Activated T-cell treated with anti-CD3 and anti-CD28 coated beads, Interleukin-2, amount 50 U/mL, for 24 hours (primary cell): ENCODE measurements around the gene GRIN2C.

Experiments
- DNase-seq: peaks from one replicate; pipeline ENCODE4 v3.0.0-alpha.2; 2020
- H3K27ac Mint-ChIP-seq: 2 replicates; pipeline ENCODE4 v1.8.0; 2020; ENCODE audit warnings: mild to moderate bottlenecking, mixed read lengths
- H3K27me3 Mint-ChIP-seq: 2 replicates; pipeline ENCODE4 v1.8.0; 2020; ENCODE audit warnings: mixed read lengths
- H3K36me3 Mint-ChIP-seq: 2 replicates; pipeline ENCODE4 v1.8.0; 2020; ENCODE audit warnings: low read depth, mixed read lengths
- H3K4me1 Mint-ChIP-seq: 2 replicates; pipeline ENCODE4 v1.8.0; 2020; ENCODE audit warnings: low read depth, mixed read lengths
- H3K4me3 Mint-ChIP-seq: 2 replicates; pipeline ENCODE4 v1.8.0; 2020; ENCODE audit warnings: mild to moderate bottlenecking, moderate library complexity, mixed read lengths
- H3K9me3 Mint-ChIP-seq: 2 replicates; pipeline ENCODE4 v1.8.0; 2020; ENCODE audit warnings: mixed read lengths

GRIN2C gene

DNA sequence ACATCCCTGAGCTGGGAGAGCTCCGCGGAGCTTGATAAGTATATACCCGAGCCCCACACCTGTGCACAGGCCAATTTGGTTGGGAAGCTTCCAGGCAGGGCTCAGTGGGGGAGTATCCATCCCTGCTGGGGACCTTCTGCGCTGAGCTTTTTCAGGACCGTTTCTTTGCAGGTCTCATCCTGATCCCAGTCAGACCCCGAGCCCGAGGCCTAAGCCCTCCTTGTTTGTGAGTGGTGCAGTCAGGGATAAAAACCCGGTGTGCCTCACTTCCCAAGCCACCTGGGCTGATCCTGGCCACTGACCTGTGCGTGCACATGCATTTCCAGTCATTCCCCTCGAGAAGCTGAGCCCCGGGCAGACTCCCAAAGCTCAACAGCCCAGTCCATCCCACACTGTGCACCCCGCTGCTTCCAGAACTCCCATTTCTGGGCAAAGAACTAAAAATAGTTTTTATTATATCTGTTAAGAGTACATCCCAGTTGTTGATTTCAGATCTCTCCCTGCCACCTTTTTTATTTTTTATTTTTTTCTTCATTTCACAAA, 56.2 kb downstream of the GRIN2C start:
- peaks cover 73% of the 10 kb centered on the region for H3K36me3 Mint-ChIP-seq
- H3K9me3 Mint-ChIP-seq, result no peaks in the 10 kb centered on the region
- H3K27me3 Mint-ChIP-seq, result no peaks in the 10 kb centered on the region
- DNase-seq, result no peak
- H3K4me3 Mint-ChIP-seq, result no peak overlapping the region
- no peaks in the 10 kb centered on the region for H3K4me1 Mint-ChIP-seq
- H3K27ac Mint-ChIP-seq, result no peak overlapping the region

DNA sequence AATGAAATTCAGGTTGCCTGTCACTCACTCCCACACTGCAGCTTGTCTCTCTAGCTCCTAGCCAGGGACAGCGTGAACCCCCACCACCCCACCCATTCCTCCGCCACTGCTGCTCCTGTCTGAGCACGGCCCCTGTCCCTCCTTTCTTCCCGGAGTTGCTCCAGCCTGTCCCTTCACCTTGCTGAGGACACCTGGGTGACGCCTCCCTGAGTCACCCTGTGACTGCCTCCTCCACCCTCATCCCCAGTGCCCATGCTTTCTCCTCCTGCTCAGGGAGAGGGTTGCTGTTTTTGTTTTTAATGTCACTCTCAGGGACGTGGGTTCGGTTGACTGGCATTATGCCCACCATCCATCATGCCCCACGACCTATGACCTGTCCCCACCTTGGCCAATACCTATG, 57.8 kb downstream of the GRIN2C start:
- DNase-seq, result no peak
- Mint-ChIP-seq H3K9me3 (no peaks in the 10 kb centered on the region), H3K27me3 (no peaks in the 10 kb centered on the region), H3K36me3 (peaks cover 77% of the 10 kb centered on the region), H3K4me1 (no peaks in the 10 kb centered on the region), H3K27ac (no peak overlapping the region), H3K4me3 (no peak overlapping the region)

DNA sequence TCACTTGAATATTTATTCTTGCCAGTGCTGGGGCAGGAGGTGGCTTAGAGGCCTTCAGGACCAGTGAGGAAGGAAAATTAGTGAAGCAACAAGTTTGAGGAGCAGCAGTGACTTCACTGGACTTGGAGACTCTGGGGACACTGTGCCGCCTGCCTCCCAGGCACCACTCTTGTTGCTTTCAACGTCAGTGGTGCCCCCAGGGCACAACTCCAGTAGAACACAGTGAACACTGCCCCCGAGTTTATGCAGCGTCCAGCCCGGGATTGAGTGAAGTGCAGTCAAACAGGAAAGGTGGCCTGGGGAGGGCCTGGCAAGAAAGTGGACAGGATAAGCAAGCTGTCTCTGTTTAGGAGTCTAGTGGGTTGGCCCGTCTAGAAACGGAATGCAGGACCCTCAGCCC, 59.2 kb downstream of the GRIN2C start:
- no peak overlapping the region for H3K27ac Mint-ChIP-seq
- peaks cover 85% of the 10 kb centered on the region for H3K36me3 Mint-ChIP-seq
- H3K27me3 Mint-ChIP-seq, result no peaks in the 10 kb centered on the region
- no peak for DNase-seq
- no peaks in the 10 kb centered on the region for H3K4me1 Mint-ChIP-seq
- H3K4me3 Mint-ChIP-seq, result no peak overlapping the region
- no peaks in the 10 kb centered on the region for H3K9me3 Mint-ChIP-seq

DNA sequence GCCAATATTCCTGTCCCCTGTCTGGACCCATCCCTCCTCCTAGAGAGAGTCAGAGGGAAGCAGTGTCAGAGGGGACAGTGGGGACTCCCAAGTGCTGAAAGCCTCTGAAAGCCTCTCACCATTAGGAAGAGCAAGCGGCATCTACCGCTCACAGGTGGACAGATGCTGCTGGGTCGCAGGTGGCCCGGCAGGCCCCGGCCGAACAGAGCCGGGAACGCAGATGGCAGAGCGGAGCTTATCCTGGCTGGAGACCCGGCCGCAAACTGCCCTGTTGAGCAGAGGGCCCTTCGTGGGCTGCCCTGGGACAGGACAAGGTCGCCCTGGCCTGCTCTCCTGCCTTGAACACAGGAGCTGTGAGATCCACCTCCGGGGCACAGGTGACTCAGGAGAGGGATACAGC, 60.6 kb downstream of the GRIN2C start:
- H3K27me3 Mint-ChIP-seq, result no peaks in the 10 kb centered on the region
- H3K4me3 Mint-ChIP-seq, result no peak overlapping the region
- no peaks in the 10 kb centered on the region for H3K9me3 Mint-ChIP-seq
- H3K36me3 Mint-ChIP-seq, result peaks cover 88% of the 10 kb centered on the region
- no peaks in the 10 kb centered on the region for H3K4me1 Mint-ChIP-seq
- H3K27ac Mint-ChIP-seq, result no peak overlapping the region
- DNase-seq, result no peak

DNA sequence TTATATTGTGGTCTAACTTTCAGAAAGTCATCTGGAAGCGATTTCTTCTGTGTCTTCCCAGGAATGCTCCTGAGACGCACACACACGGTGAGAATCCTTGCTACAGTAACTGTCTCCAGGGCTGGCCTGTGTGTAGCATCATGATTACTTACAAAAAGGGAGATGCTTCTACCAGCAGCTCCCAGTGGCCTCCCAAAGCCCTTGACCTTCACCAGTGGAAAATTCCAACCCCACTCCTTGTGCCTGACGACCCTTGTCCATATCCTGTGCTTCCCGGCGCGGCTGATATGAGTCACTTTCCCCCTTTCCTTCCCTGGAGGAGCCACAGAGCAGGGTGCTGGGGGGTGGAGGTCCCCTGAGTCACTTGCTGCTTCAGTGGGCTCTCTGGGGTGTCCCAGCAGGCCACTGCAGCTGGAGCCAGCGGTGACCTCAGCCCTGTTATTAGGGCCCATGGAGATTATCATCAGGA, 61.4 kb downstream of the GRIN2C start:
- Mint-ChIP-seq H3K27me3 (no peaks in the 10 kb centered on the region), H3K4me1 (no peaks in the 10 kb centered on the region), H3K4me3 (no peak overlapping the region), H3K27ac (no peak overlapping the region), H3K9me3 (no peaks in the 10 kb centered on the region), H3K36me3 (peaks cover 89% of the 10 kb centered on the region)
- no peak for DNase-seq

DNA sequence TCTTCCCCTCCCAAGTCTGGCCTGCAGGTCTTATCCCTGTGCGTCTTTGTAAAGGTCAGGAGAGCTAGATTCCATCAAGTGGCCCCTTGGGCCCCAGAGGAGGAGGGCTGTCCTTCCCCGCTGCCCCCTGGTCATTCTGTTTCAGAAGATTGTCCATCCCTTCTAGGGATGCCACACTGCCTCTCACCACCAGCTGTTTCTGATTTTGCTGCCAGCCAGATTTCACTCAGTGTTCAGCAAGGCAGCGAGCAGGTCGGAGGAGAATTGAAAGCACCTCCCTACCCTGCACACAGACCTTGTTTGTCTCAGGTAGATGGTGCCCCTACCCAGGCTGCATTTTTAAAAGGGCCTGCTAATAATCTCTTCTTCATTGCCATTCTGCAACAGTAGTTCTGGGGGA, 61.9 kb downstream of the GRIN2C start:
- Mint-ChIP-seq H3K36me3 (peaks cover 90% of the 10 kb centered on the region), H3K9me3 (no peaks in the 10 kb centered on the region), H3K4me3 (no peak overlapping the region), H3K27ac (no peak overlapping the region), H3K27me3 (no peaks in the 10 kb centered on the region), H3K4me1 (no peaks in the 10 kb centered on the region)
- no peak for DNase-seq

DNA sequence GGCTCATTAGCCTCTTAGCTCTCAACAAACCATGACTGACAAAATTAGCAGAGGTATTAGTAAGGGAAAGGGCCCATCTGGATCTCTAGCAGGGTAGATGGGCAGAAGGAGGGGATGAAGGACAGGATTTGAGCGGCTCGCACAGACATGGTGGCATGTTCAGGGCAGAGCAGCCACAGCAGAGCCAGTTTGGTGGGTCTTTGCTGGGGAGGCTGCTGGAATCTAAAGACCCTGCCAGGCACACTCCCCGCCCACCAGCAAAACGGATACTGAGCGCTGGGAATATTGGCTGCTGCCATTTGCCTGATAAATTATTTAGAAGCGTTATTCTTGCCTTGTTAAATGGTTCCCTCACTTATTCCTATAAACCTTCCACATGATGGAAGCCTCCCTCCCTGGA, 62.8 kb downstream of the GRIN2C start:
- Mint-ChIP-seq H3K9me3 (no peaks in the 10 kb centered on the region), H3K4me1 (no peaks in the 10 kb centered on the region), H3K36me3 (peaks cover 89% of the 10 kb centered on the region), H3K27me3 (no peaks in the 10 kb centered on the region), H3K4me3 (no peak overlapping the region), H3K27ac (no peak overlapping the region)
- DNase-seq, result no peak

DNA sequence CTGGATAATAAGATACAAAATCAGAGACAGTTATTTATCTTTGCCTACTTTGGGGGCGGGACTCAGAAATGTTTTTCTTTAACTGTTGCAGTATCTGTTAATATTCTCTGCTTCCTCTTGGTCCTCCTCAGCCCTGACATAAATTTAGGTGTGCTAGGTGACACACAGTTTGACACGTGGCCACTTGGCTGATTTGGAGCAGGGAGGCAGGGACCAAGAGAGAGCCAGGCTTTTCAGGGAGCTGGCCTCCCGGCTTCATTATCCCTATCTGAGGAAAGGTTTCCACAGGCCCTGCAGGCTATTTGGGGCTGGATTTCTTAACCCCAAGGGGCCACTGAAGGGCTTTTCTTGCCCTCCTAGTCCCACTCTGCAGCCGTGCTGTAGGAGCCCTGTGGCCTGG, 63.5 kb downstream of the GRIN2C start:
- peaks cover 86% of the 10 kb centered on the region for H3K36me3 Mint-ChIP-seq
- no peak for DNase-seq
- H3K27ac Mint-ChIP-seq, result no peak overlapping the region
- H3K4me3 Mint-ChIP-seq, result no peak overlapping the region
- H3K4me1 Mint-ChIP-seq, result peaks cover 5% of the 10 kb centered on the region
- no peaks in the 10 kb centered on the region for H3K27me3 Mint-ChIP-seq
- H3K9me3 Mint-ChIP-seq, result no peaks in the 10 kb centered on the region

DNA sequence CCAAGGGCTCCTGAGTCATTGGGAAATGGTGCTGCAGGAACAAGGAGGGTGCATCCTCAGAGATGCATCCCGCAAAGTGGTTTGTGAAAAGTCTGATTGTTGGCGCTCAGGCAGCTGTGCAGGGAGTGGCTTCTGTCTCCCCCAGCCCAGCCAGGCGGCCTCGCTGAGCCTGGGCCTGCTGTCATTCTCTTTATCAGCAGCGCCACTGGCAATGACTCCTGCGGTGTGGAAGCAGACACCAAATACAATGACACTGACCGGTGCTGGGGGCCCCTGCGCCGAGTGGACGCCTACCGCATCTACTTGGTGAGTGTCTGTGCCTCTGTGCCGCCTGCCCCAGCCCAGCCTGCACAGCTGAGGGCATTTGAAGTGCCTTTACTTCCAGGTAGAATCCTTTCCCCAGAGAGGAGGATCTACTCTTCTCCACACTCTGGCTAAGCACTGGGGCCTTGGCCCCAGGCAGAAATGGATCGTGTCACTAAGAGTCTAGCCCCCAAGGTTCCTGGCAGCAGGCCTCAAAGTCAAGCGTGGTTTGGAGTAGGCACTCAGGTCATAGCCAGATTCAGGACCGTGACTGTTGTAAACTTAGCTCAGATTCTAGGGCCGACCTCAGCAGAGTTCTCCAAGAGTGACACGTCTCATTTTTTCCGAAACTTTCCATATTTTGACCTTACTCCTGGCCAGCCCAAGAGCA, 64.2 kb downstream of the GRIN2C start:
- no peaks in the 10 kb centered on the region for H3K27me3 Mint-ChIP-seq
- no peak overlapping the region for H3K4me3 Mint-ChIP-seq
- H3K9me3 Mint-ChIP-seq, result no peaks in the 10 kb centered on the region
- DNase-seq, result no peak
- H3K4me1 Mint-ChIP-seq, result peaks cover 12% of the 10 kb centered on the region
- peaks cover 86% of the 10 kb centered on the region for H3K36me3 Mint-ChIP-seq
- no peak overlapping the region for H3K27ac Mint-ChIP-seq

DNA sequence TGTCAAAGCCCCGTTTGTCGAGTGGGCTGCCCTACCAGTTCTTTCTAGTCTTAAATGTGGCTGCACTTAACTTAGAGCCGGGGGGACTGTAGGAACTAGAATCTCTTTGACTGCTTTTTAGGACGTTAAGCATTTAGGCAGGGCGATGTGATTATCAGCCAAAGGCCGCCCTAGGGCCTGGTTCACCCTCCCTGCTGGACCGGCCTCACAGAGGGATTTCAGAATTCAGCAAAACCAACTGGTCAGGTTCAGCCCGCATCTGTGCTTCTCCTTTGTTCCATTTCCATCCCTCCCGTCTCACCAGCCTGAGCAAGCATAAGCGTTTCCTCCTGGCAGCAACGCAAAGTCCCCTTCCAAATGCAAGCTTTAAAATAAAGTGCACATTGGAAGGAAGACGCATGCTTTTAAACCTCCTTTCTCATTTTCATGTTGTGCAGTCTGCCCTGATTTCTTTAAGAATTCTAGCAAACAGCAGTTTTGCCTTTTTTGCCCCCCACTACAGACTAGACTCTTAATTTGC, 67.0 kb downstream of the GRIN2C start:
- DNase-seq, result no peak
- H3K9me3 Mint-ChIP-seq, result no peaks in the 10 kb centered on the region
- H3K27ac Mint-ChIP-seq, result no peak overlapping the region
- H3K36me3 Mint-ChIP-seq, result peaks cover 81% of the 10 kb centered on the region
- peaks cover 19% of the 10 kb centered on the region for H3K4me1 Mint-ChIP-seq
- no peaks in the 10 kb centered on the region for H3K27me3 Mint-ChIP-seq
- no peak overlapping the region for H3K4me3 Mint-ChIP-seq
